ENCODE data around the gene IGFBP4. TPM values are rescaled to one million over a fixed set of nuclear protein-coding genes. Genes with fewer than 3 reads are reported as not detected.

IGFBP4 gene
- total and polyA plus RNA-seq, 2 of the 13 experiments (the other 11 are each of a cell fraction or from before 2014, with no cell fraction given), result 4.1 to 49.0 TPM

GRCh38 chr17:40417609-40418427, 25.4 kb upstream of the IGFBP4 start, which contains the start of gene TOP2A (continued):
- TF ChIP-seq, protein P1, sequence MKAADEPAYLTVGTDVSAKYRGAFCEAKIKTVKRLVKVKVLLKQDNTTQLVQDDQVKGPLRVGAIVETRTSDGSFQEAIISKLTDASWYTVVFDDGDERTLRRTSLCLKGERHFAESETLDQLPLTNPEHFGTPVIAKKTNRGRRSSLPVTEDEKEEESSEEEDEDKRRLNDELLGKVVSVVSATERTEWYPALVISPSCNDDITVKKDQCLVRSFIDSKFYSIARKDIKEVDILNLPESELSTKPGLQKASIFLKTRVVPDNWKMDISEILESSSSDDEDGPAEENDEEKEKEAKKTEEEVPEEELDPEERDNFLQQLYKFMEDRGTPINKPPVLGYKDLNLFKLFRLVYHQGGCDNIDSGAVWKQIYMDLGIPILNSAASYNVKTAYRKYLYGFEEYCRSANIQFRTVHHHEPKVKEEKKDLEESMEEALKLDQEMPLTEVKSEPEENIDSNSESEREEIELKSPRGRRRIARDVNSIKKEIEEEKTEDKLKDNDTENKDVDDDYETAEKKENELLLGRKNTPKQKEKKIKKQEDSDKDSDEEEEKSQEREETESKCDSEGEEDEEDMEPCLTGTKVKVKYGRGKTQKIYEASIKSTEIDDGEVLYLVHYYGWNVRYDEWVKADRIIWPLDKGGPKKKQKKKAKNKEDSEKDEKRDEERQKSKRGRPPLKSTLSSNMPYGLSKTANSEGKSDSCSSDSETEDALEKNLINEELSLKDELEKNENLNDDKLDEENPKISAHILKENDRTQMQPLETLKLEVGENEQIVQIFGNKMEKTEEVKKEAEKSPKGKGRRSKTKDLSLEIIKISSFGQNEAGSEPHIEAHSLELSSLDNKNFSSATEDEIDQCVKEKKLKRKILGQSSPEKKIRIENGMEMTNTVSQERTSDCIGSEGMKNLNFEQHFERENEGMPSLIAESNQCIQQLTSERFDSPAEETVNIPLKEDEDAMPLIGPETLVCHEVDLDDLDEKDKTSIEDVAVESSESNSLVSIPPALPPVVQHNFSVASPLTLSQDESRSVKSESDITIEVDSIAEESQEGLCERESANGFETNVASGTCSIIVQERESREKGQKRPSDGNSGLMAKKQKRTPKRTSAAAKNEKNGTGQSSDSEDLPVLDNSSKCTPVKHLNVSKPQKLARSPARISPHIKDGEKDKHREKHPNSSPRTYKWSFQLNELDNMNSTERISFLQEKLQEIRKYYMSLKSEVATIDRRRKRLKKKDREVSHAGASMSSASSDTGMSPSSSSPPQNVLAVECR (CRISPR knock-in tag; IDR thresholded peaks at IDR 0.05; ENCODE audit: borderline replicate concordance), result peak; percentile 98
- TF ChIP-seq TBL1XR1 (IDR thresholded peaks at IDR 0.05; ENCODE audit: borderline replicate concordance, low read length, partially characterized antibody) (no peak), ZNF619 (CRISPR knock-in tag; IDR thresholded peaks at IDR 0.05) (0 out of 2 replicates have a peak, but pooled peaks have one; percentile 65), ZNF136 (CRISPR knock-in tag; IDR thresholded peaks at IDR 0.05; ENCODE audit: low read depth) (peak; percentile 88; the same call in 1 of the 2 replicates), MEIS2 (CRISPR knock-in tag; IDR thresholded peaks at IDR 0.05) (peak; percentile 48; the same call in 1 of the 2 replicates), GPN1 (CRISPR knock-in tag; IDR thresholded peaks at IDR 0.05; ENCODE audit: borderline replicate concordance) (0 out of 2 replicates have a peak, but pooled peaks have one; percentile 49), ZNF816 (CRISPR knock-in tag; IDR thresholded peaks at IDR 0.05; ENCODE audit: borderline replicate concordance) (peak; percentile 55; the same call in 1 of the 2 replicates), DMAP1 (CRISPR knock-in tag; IDR thresholded peaks at IDR 0.05) (peak; percentile 94), EED (CRISPR knock-in tag; IDR thresholded peaks at IDR 0.05) (peak; percentile 80), JUNB (CRISPR knock-in tag; IDR thresholded peaks at IDR 0.05; ENCODE audit: borderline replicate concordance) (peak; percentile 75; the same call in 1 of the 2 replicates), ZSCAN21 (CRISPR knock-in tag; IDR thresholded peaks at IDR 0.05; ENCODE audit: borderline replicate concordance) (peak; percentile 72), ZNF761 (CRISPR knock-in tag; conservative IDR thresholded peaks at IDR 0.05) (no peak), CC2D1A (CRISPR knock-in tag; IDR thresholded peaks at IDR 0.05) (peak; percentile 85), SNAPC2 (CRISPR knock-in tag; IDR thresholded peaks at IDR 0.05) (peak; percentile 98), ZNF263 (CRISPR knock-in tag; IDR thresholded peaks at IDR 0.05) (peak; percentile 38; the same call in 1 of the 2 replicates), ATF1 (CRISPR knock-in tag; IDR thresholded peaks at IDR 0.05) (peak; percentile 88), ZNF557 (CRISPR knock-in tag; IDR thresholded peaks at IDR 0.05) (peak; percentile 91; the same call in 1 of the 2 replicates), PPARG (CRISPR knock-in tag; conservative IDR thresholded peaks at IDR 0.05) (no peak), ZNF121 (CRISPR knock-in tag; IDR thresholded peaks at IDR 0.05) (no peak; the same call in none of the 2 replicates), CEBPG (CRISPR knock-in tag; IDR thresholded peaks at IDR 0.05) (no peak), ESRRA (CRISPR knock-in tag; IDR thresholded peaks at IDR 0.05; ENCODE audit: low read depth) (peak; percentile 53; the same call in 1 of the 2 replicates), ZNF235 (CRISPR knock-in tag; IDR thresholded peaks at IDR 0.05; ENCODE audit: borderline replicate concordance) (no peak), TMF1 (CRISPR knock-in tag; IDR thresholded peaks at IDR 0.05; ENCODE audit: low read depth) (peak; percentile 96)
- TF ChIP-seq, protein P2, sequence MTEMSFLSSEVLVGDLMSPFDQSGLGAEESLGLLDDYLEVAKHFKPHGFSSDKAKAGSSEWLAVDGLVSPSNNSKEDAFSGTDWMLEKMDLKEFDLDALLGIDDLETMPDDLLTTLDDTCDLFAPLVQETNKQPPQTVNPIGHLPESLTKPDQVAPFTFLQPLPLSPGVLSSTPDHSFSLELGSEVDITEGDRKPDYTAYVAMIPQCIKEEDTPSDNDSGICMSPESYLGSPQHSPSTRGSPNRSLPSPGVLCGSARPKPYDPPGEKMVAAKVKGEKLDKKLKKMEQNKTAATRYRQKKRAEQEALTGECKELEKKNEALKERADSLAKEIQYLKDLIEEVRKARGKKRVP (CRISPR knock-in tag; IDR thresholded peaks at IDR 0.05), result peak in 1 of 2 experiments; percentile 82; a peak in 2 of 4 replicates
- TF ChIP-seq, protein P3, sequence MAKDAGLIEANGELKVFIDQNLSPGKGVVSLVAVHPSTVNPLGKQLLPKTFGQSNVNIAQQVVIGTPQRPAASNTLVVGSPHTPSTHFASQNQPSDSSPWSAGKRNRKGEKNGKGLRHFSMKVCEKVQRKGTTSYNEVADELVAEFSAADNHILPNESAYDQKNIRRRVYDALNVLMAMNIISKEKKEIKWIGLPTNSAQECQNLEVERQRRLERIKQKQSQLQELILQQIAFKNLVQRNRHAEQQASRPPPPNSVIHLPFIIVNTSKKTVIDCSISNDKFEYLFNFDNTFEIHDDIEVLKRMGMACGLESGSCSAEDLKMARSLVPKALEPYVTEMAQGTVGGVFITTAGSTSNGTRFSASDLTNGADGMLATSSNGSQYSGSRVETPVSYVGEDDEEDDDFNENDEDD (CRISPR knock-in tag; IDR thresholded peaks at IDR 0.05; ENCODE audit: borderline replicate concordance), result peak; percentile 97

Data from HepG2 (cell line).